ENCODE measurements around the gene EID2B. TPM values are rescaled to one million over a fixed set of nuclear protein-coding genes. Genes with fewer than 3 reads are reported as not detected.
A peak's percentile ranks its signal among the peaks of the same experiment; 100 is the strongest.

Gene EID2B
- total and polyA plus RNA-seq, 2 of the 8 experiments (the other 6 are each of a cell fraction or from before 2014, with no cell fraction given) = 2.1 to 2.4 TPM

DNA sequence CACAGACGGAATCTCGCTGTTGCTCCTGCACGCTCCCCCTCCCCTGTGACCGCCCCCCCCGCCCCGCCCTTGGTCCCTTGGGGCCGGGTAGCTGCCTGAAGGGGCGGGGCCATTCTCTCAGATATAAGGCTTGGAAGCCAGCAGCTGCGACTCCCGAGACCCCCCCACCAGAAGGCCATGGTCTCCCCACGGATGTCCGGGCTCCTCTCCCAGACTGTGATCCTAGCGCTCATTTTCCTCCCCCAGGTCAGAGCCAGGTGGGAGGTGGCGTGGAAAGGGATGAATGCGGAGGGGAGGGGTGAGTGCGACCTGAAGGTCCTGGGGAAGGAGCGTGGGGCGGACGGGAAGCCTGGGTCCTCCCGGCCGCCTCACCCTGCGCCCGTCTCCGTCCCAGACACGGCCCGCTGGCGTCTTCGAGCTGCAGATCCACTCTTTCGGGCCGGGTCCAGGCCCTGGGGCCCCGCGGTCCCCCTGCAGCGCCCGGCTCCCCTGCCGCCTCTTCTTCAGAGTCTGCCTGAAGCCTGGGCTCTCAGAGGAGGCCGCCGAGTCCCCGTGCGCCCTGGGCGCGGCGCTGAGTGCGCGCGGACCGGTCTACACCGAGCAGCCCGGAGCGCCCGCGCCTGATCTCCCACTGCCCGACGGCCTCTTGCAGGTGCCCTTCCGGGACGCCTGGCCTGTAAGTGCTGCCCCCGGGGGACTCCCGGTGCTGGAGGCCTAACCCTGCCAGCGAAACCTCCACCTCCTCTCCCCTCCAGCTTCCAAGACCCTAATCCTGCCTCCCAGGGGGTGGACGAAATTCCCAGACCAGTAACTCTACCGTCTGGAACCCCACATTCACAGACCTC lies 33.6 kb downstream of the EID2B start, which contains the start of gene DLL3 (continued):
- no peak for TF ChIP-seq PHF8 (conservative IDR thresholded peaks at IDR 0.05; ENCODE audit: low read depth, low read length)
- peak; percentile 30; the same call in 1 of the 2 replicates for TF ChIP-seq TBP (IDR thresholded peaks at IDR 0.05; ENCODE audit: low read depth, low read length)
- TF ChIP-seq, protein P1, sequence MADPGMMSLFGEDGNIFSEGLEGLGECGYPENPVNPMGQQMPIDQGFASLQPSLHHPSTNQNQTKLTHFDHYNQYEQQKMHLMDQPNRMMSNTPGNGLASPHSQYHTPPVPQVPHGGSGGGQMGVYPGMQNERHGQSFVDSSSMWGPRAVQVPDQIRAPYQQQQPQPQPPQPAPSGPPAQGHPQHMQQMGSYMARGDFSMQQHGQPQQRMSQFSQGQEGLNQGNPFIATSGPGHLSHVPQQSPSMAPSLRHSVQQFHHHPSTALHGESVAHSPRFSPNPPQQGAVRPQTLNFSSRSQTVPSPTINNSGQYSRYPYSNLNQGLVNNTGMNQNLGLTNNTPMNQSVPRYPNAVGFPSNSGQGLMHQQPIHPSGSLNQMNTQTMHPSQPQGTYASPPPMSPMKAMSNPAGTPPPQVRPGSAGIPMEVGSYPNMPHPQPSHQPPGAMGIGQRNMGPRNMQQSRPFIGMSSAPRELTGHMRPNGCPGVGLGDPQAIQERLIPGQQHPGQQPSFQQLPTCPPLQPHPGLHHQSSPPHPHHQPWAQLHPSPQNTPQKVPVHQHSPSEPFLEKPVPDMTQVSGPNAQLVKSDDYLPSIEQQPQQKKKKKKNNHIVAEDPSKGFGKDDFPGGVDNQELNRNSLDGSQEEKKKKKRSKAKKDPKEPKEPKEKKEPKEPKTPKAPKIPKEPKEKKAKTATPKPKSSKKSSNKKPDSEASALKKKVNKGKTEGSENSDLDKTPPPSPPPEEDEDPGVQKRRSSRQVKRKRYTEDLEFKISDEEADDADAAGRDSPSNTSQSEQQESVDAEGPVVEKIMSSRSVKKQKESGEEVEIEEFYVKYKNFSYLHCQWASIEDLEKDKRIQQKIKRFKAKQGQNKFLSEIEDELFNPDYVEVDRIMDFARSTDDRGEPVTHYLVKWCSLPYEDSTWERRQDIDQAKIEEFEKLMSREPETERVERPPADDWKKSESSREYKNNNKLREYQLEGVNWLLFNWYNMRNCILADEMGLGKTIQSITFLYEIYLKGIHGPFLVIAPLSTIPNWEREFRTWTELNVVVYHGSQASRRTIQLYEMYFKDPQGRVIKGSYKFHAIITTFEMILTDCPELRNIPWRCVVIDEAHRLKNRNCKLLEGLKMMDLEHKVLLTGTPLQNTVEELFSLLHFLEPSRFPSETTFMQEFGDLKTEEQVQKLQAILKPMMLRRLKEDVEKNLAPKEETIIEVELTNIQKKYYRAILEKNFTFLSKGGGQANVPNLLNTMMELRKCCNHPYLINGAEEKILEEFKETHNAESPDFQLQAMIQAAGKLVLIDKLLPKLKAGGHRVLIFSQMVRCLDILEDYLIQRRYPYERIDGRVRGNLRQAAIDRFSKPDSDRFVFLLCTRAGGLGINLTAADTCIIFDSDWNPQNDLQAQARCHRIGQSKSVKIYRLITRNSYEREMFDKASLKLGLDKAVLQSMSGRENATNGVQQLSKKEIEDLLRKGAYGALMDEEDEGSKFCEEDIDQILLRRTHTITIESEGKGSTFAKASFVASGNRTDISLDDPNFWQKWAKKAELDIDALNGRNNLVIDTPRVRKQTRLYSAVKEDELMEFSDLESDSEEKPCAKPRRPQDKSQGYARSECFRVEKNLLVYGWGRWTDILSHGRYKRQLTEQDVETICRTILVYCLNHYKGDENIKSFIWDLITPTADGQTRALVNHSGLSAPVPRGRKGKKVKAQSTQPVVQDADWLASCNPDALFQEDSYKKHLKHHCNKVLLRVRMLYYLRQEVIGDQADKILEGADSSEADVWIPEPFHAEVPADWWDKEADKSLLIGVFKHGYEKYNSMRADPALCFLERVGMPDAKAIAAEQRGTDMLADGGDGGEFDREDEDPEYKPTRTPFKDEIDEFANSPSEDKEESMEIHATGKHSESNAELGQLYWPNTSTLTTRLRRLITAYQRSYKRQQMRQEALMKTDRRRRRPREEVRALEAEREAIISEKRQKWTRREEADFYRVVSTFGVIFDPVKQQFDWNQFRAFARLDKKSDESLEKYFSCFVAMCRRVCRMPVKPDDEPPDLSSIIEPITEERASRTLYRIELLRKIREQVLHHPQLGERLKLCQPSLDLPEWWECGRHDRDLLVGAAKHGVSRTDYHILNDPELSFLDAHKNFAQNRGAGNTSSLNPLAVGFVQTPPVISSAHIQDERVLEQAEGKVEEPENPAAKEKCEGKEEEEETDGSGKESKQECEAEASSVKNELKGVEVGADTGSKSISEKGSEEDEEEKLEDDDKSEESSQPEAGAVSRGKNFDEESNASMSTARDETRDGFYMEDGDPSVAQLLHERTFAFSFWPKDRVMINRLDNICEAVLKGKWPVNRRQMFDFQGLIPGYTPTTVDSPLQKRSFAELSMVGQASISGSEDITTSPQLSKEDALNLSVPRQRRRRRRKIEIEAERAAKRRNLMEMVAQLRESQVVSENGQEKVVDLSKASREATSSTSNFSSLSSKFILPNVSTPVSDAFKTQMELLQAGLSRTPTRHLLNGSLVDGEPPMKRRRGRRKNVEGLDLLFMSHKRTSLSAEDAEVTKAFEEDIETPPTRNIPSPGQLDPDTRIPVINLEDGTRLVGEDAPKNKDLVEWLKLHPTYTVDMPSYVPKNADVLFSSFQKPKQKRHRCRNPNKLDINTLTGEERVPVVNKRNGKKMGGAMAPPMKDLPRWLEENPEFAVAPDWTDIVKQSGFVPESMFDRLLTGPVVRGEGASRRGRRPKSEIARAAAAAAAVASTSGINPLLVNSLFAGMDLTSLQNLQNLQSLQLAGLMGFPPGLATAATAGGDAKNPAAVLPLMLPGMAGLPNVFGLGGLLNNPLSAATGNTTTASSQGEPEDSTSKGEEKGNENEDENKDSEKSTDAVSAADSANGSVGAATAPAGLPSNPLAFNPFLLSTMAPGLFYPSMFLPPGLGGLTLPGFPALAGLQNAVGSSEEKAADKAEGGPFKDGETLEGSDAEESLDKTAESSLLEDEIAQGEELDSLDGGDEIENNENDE (IDR thresholded peaks at IDR 0.05; ENCODE audit: insufficient replicate concordance, low read length) = no peak
- no peak for TF ChIP-seq CHD1 (IDR thresholded peaks at IDR 0.05; ENCODE audit: low read depth, low read length)
- TF ChIP-seq BRCA1 (IDR thresholded peaks at IDR 0.05; ENCODE audit: low read depth, low read length) = no peak
- no peak for TF ChIP-seq SIRT6 (IDR thresholded peaks at IDR 0.05; ENCODE audit: low read length)
- TF ChIP-seq SP4 (IDR thresholded peaks at IDR 0.05; ENCODE audit: low read length) = no peak
- TF ChIP-seq NANOG (IDR thresholded peaks at IDR 0.05; ENCODE audit: insufficient read depth, low read depth, low read length, poor library complexity, severe bottlenecking) = no peak
- no peak; a peak in 1 of 4 replicates for TF ChIP-seq RAD21 (IDR thresholded peaks at IDR 0.05 in 1 of 2, conservative IDR thresholded peaks at IDR 0.05 in 1 of 2; ENCODE audit: low read depth in 2 of 2, low read length in 2 of 2)
- TF ChIP-seq SAP30 (IDR thresholded peaks at IDR 0.05; ENCODE audit: insufficient read depth, insufficient replicate concordance, low read length) = no peak
